ENCODE data around the gene SERPINA4.

SERPINA4 gene

DNA sequence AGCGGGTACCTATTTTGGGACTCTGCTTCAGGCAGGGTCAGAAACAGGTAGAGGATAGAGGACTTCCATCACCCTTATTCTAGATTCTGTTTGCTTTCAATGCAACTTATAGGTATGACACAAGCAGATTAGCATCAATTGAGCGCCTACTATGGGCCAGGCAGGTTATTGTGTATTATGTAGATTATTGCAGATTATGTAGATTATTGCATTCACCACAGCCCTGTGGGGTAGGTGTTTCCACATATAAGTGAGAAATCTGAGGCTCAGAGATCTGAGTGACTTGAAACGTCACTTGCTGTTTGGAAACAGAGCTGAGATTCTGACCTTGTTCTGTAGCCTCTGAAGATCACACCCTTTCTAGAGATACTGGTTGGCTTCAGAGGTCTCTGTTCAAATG, 25.7 kb upstream of the SERPINA4 start (continued):
- TF ChIP-seq, protein P1, sequence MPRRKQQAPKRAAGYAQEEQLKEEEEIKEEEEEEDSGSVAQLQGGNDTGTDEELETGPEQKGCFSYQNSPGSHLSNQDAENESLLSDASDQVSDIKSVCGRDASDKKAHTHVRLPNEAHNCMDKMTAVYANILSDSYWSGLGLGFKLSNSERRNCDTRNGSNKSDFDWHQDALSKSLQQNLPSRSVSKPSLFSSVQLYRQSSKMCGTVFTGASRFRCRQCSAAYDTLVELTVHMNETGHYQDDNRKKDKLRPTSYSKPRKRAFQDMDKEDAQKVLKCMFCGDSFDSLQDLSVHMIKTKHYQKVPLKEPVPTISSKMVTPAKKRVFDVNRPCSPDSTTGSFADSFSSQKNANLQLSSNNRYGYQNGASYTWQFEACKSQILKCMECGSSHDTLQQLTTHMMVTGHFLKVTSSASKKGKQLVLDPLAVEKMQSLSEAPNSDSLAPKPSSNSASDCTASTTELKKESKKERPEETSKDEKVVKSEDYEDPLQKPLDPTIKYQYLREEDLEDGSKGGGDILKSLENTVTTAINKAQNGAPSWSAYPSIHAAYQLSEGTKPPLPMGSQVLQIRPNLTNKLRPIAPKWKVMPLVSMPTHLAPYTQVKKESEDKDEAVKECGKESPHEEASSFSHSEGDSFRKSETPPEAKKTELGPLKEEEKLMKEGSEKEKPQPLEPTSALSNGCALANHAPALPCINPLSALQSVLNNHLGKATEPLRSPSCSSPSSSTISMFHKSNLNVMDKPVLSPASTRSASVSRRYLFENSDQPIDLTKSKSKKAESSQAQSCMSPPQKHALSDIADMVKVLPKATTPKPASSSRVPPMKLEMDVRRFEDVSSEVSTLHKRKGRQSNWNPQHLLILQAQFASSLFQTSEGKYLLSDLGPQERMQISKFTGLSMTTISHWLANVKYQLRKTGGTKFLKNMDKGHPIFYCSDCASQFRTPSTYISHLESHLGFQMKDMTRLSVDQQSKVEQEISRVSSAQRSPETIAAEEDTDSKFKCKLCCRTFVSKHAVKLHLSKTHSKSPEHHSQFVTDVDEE (CRISPR knock-in tag; IDR thresholded peaks at IDR 0.05), result no peak
- TF ChIP-seq, protein P2, sequence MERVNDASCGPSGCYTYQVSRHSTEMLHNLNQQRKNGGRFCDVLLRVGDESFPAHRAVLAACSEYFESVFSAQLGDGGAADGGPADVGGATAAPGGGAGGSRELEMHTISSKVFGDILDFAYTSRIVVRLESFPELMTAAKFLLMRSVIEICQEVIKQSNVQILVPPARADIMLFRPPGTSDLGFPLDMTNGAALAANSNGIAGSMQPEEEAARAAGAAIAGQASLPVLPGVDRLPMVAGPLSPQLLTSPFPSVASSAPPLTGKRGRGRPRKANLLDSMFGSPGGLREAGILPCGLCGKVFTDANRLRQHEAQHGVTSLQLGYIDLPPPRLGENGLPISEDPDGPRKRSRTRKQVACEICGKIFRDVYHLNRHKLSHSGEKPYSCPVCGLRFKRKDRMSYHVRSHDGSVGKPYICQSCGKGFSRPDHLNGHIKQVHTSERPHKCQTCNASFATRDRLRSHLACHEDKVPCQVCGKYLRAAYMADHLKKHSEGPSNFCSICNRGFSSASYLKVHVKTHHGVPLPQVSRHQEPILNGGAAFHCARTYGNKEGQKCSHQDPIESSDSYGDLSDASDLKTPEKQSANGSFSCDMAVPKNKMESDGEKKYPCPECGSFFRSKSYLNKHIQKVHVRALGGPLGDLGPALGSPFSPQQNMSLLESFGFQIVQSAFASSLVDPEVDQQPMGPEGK (CRISPR knock-in tag; IDR thresholded peaks at IDR 0.05; ENCODE audit: borderline replicate concordance), result no peak
- TF ChIP-seq TOX (CRISPR knock-in tag; IDR thresholded peaks at IDR 0.05; ENCODE audit: borderline replicate concordance), result no peak
- TF ChIP-seq ZNF70 (CRISPR knock-in tag; IDR thresholded peaks at IDR 0.05), result no peak
- no peak for TF ChIP-seq PPARA (CRISPR knock-in tag; IDR thresholded peaks at IDR 0.05; ENCODE audit: borderline replicate concordance)
- no peak for TF ChIP-seq ZFP30 (CRISPR knock-in tag; IDR thresholded peaks at IDR 0.05)
- TF ChIP-seq ZC3H10 (CRISPR knock-in tag; IDR thresholded peaks at IDR 0.05), result no peak
- TF ChIP-seq ISL1 (CRISPR knock-in tag; IDR thresholded peaks at IDR 0.05), result no peak
- no peak for TF ChIP-seq TCF4 (CRISPR knock-in tag; IDR thresholded peaks at IDR 0.05; ENCODE audit: borderline replicate concordance)
- no peak for TF ChIP-seq CSDC2 (CRISPR knock-in tag; IDR thresholded peaks at IDR 0.05)
- no peak for TF ChIP-seq BACH2 (CRISPR knock-in tag; IDR thresholded peaks at IDR 0.05; ENCODE audit: borderline replicate concordance)
- no peak for TF ChIP-seq ZNF565 (CRISPR knock-in tag; conservative IDR thresholded peaks at IDR 0.05; ENCODE audit: low read depth)
- no peak for TF ChIP-seq SNAI2 (CRISPR knock-in tag; IDR thresholded peaks at IDR 0.05)

DNA sequence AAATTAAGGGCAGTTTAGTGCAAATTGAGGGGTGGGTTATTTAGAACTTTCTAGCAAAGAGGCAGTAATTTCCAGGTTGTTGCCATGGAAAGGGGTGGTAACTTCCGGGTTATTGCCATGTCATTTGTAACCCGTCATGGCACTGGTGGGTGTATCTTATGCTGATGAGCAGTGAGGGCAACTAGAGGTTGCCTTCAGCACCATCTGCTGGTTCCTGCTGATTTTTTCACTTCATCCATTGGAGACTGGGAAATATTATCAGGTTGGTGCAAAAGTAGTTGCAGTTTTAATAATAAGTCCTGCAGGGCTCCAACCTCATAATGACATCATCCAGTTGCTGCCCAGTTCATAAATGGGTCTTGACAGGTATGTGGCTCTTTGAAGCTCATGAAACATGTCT, 24.4 kb upstream of the SERPINA4 start:
- ATAC-seq, result peak; percentile 54; the same call in 1 of the 3 replicates
- TF ChIP-seq ESRRG (CRISPR knock-in tag; IDR thresholded peaks at IDR 0.05) (no peak), CSDC2 (CRISPR knock-in tag; IDR thresholded peaks at IDR 0.05) (no peak), TCF4 (CRISPR knock-in tag; IDR thresholded peaks at IDR 0.05; ENCODE audit: borderline replicate concordance) (no peak), BACH2 (CRISPR knock-in tag; IDR thresholded peaks at IDR 0.05; ENCODE audit: borderline replicate concordance) (no peak), ARNTL (CRISPR knock-in tag; IDR thresholded peaks at IDR 0.05; ENCODE audit: borderline replicate concordance, low read depth) (no peak), ZNF70 (CRISPR knock-in tag; IDR thresholded peaks at IDR 0.05) (no peak)
- TF ChIP-seq, protein P3, sequence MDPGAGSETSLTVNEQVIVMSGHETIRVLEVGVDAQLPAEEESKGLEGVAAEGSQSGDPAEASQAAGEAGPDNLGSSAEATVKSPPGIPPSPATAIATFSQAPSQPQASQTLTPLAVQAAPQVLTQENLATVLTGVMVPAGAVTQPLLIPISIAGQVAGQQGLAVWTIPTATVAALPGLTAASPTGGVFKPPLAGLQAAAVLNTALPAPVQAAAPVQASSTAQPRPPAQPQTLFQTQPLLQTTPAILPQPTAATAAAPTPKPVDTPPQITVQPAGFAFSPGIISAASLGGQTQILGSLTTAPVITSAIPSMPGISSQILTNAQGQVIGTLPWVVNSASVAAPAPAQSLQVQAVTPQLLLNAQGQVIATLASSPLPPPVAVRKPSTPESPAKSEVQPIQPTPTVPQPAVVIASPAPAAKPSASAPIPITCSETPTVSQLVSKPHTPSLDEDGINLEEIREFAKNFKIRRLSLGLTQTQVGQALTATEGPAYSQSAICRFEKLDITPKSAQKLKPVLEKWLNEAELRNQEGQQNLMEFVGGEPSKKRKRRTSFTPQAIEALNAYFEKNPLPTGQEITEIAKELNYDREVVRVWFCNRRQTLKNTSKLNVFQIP (CRISPR knock-in tag; IDR thresholded peaks at IDR 0.05; ENCODE audit: borderline replicate concordance, low read depth), result no peak
- TF ChIP-seq, protein P4, sequence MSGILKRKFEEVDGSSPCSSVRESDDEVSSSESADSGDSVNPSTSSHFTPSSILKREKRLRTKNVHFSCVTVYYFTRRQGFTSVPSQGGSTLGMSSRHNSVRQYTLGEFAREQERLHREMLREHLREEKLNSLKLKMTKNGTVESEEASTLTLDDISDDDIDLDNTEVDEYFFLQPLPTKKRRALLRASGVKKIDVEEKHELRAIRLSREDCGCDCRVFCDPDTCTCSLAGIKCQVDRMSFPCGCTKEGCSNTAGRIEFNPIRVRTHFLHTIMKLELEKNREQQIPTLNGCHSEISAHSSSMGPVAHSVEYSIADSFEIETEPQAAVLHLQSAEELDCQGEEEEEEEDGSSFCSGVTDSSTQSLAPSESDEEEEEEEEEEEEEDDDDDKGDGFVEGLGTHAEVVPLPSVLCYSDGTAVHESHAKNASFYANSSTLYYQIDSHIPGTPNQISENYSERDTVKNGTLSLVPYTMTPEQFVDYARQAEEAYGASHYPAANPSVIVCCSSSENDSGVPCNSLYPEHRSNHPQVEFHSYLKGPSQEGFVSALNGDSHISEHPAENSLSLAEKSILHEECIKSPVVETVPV (CRISPR knock-in tag; IDR thresholded peaks at IDR 0.05), result no peak
- TF ChIP-seq, protein P1 (CRISPR knock-in tag; IDR thresholded peaks at IDR 0.05), result no peak

- no peak for TF ChIP-seq ARNTL (CRISPR knock-in tag; IDR thresholded peaks at IDR 0.05; ENCODE audit: borderline replicate concordance, low read depth)
- TF ChIP-seq BACH2 (CRISPR knock-in tag; IDR thresholded peaks at IDR 0.05; ENCODE audit: borderline replicate concordance), result no peak
- no peak for TF ChIP-seq CSDC2 (CRISPR knock-in tag; IDR thresholded peaks at IDR 0.05)
- ATAC-seq, result no peak
Observed at GRCh38 chr14:94538070-94538740, 23.0 kb upstream of the SERPINA4 start.
